Ishikawa (cell line): Measurements from ENCODE around the gene RHNO1.

Experiments
- CEBPB ChIP-seq: IDR thresholded peaks from 2 replicates; pipeline ENCODE4 v1.6.1; 2012
- CREB1 ChIP-seq: IDR thresholded peaks from 2 replicates; pipeline ENCODE4 v1.6.1; 2012; ENCODE audit warnings: low read depth
- EGR1 ChIP-seq: IDR thresholded peaks from 2 replicates; pipeline ENCODE4 v1.6.1; 2012
- EP300 ChIP-seq: IDR thresholded peaks from 2 replicates; pipeline ENCODE4 v1.6.1; 2012; ENCODE audit warnings: borderline replicate concordance
- FOXM1 ChIP-seq: IDR thresholded peaks from 2 replicates; pipeline ENCODE4 v1.6.1; 2012; ENCODE audit warnings: low read depth, borderline replicate concordance
- MAX ChIP-seq: IDR thresholded peaks from 2 replicates; pipeline ENCODE4 v1.6.1; 2012
- NFIC ChIP-seq: IDR thresholded peaks from 2 replicates; pipeline ENCODE4 v1.6.1; 2012
- RAD21 ChIP-seq: IDR thresholded peaks from 2 replicates; pipeline ENCODE4 v1.6.1; 2012; ENCODE audit warnings: low read depth
- REST ChIP-seq: IDR thresholded peaks from 2 replicates; pipeline ENCODE4 v1.6.1; 2012; ENCODE audit warnings: low read depth, mild to moderate bottlenecking
- TAF1 ChIP-seq: IDR thresholded peaks from 2 replicates; pipeline ENCODE4 v1.6.1; 2012; ENCODE audit warnings: low read depth, mild to moderate bottlenecking
- TCF12 ChIP-seq: IDR thresholded peaks from 2 replicates; pipeline ENCODE4 v1.6.1; 2012; ENCODE audit warnings: low read depth
- TEAD4 ChIP-seq: IDR thresholded peaks from 2 replicates; pipeline ENCODE4 v1.6.1; 2012
- USF1 ChIP-seq: IDR thresholded peaks from 2 replicates; pipeline ENCODE4 v1.6.1; 2012
- YY1 ChIP-seq: IDR thresholded peaks from 2 replicates; pipeline ENCODE4 v1.6.1; 2012; ENCODE audit warnings: low read depth
- ZBTB7A ChIP-seq: IDR thresholded peaks from 2 replicates; pipeline ENCODE4 v1.6.1; 2012; ENCODE audit warnings: low read depth

RHNO1 gene

GRCh38 chr12:2930865-2931264 is 53.8 kb downstream of the RHNO1 start:
- no peak for TF ChIP-seq CEBPB

GRCh38 chr12:2933586-2933985 is 56.6 kb downstream of the RHNO1 start:
- TF ChIP-seq MAX (no peak), YY1 (no peak), REST (no peak), TAF1 (no peak), TEAD4 (no peak)

GRCh38 chr12:2934371-2934770 is 57.3 kb downstream of the RHNO1 start:
- TF ChIP-seq EP300 (no peak), TEAD4 (no peak), YY1 (no peak), FOXM1 (no peak), EGR1 (no peak), REST (no peak), ZBTB7A (no peak), MAX (no peak), TCF12 (no peak), TAF1 (no peak), CEBPB (no peak)

GRCh38 chr12:2936301-2936700 is 59.3 kb downstream of the RHNO1 start:
- TF ChIP-seq CREB1 (no peak), TAF1 (no peak), NFIC (no peak), RAD21 (no peak), FOXM1 (no peak), MAX (no peak), EP300 (no peak), EGR1 (no peak), YY1 (no peak), TEAD4 (no peak), TCF12 (no peak), ZBTB7A (no peak), USF1 (no peak), CEBPB (no peak), REST (no peak)

GRCh38 chr12:2937500-2937899 is 60.5 kb downstream of the RHNO1 start:
- TF ChIP-seq REST (no peak), FOXM1 (no peak), MAX (no peak), RAD21 (no peak), USF1 (no peak), ZBTB7A (no peak), TCF12 (no peak), NFIC (no peak), CEBPB (no peak), TAF1 (no peak), EGR1 (no peak), YY1 (no peak), CREB1 (no peak), EP300 (no peak), TEAD4 (no peak)
